ENCODE results near the gene AKIRIN2. TPM values are rescaled to one million over a fixed set of nuclear protein-coding genes. Genes with fewer than 3 reads are reported as not detected.

Gene AKIRIN2
- total and polyA plus RNA-seq, 9 of the 15 experiments (the other 6 are each of a cell fraction or from before 2014, with no cell fraction given), result 5.8 to 63.9 (median 28.1) TPM

DNA sequence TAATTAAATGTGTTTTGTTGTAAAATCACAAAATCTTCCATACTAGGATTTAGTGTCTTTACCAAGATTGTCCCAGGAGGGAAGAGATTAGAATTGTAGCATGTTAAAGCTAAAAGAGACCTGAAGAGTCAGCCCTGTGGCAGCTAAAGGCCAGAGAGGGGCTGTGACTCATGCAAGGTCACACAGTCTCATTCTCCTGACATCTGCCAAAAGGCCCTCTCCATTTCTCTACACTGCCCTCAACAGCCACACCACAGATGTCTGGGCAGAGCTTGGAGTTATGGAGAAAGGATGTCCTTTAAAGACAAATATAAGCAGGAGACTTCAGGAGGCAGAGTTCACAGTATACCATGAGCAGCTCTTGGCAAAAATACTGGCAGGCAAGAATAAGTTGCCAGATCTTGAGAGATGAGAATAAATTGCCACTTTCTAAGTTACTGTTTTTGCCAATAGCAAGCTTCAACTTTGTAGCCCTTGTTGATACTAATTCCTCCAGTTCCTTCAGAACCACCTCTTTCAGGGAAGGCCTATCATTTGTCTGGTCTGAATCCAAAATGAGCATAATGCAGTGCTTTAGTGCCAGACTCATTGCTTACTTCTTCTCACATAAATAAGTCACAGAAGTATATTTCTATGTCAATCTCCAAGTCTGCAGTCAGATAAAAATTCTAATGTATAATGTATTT is 41.7 kb downstream of the AKIRIN2 start:
- BruUV-seq (replicated peaks), result no TSS peak

More for the DNA sequence above, 41.7 kb downstream of the AKIRIN2 start:
- TF ChIP-seq KAT8 (IDR thresholded peaks at IDR 0.05; ENCODE audit: low read depth), result no peak
- TF ChIP-seq, protein P1, sequence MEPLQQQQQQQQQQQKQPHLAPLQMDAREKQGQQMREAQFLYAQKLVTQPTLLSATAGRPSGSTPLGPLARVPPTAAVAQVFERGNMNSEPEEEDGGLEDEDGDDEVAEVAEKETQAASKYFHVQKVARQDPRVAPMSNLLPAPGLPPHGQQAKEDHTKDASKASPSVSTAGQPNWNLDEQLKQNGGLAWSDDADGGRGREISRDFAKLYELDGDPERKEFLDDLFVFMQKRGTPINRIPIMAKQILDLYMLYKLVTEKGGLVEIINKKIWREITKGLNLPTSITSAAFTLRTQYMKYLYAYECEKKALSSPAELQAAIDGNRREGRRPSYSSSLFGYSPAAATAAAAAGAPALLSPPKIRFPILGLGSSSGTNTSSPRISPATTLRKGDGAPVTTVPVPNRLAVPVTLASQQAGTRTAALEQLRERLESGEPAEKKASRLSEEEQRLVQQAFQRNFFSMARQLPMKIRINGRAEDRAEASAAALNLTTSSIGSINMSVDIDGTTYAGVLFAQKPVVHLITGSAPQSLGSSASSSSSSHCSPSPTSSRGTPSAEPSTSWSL (CRISPR knock-in tag; IDR thresholded peaks at IDR 0.05; ENCODE audit: borderline replicate concordance), result no peak
- no peak for TF ChIP-seq ZNF165 (CRISPR knock-in tag; IDR thresholded peaks at IDR 0.05; ENCODE audit: borderline replicate concordance)
- TF ChIP-seq, protein P2, sequence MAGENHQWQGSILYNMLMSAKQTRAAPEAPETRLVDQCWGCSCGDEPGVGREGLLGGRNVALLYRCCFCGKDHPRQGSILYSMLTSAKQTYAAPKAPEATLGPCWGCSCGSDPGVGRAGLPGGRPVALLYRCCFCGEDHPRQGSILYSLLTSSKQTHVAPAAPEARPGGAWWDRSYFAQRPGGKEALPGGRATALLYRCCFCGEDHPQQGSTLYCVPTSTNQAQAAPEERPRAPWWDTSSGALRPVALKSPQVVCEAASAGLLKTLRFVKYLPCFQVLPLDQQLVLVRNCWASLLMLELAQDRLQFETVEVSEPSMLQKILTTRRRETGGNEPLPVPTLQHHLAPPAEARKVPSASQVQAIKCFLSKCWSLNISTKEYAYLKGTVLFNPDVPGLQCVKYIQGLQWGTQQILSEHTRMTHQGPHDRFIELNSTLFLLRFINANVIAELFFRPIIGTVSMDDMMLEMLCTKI (IDR thresholded peaks at IDR 0.05; ENCODE audit: partially characterized antibody), result no peak
- Histone ChIP-seq H3K27ac (ENCODE audit: extremely low read depth, low read depth, low read length) (no peak overlapping the region), H3K9me3 (replicated peaks; ENCODE audit: control insufficient read depth, insufficient read depth, low read depth, low read length) (no peaks in the 10 kb centered on the region), H3K9ac (ENCODE audit: insufficient read depth in 1 of 2, low read depth in 2 of 2, low read length in 2 of 2) (no peak overlapping the region), H3K4me1 (replicated peaks in 1 of 2; ENCODE audit: control insufficient read depth in 2 of 2, insufficient read depth in 2 of 2, low read length in 2 of 2) (no peaks in the 10 kb centered on the region), H2AFZ (ENCODE audit: low read depth, low read length) (no peak overlapping the region), H3K27me3 (ENCODE audit: control insufficient read depth in 2 of 2, insufficient read depth in 2 of 2, low read length in 2 of 2) (no peaks in the 10 kb centered on the region), H3K9me1 (ENCODE audit: control insufficient read depth, insufficient read depth, low read length) (no peaks in the 10 kb centered on the region), H3K36me3 (ENCODE audit: control insufficient read depth, insufficient read depth, low read length) (peaks cover 67% of the 10 kb centered on the region), H4K20me1 (replicated peaks; ENCODE audit: control insufficient read depth, insufficient read depth, low read length) (no peaks in the 10 kb centered on the region), H3K4me3 (no peak overlapping the region), H3K4me2 (ENCODE audit: insufficient read depth, low read length) (no peak overlapping the region), H3K79me2 (ENCODE audit: control insufficient read depth, insufficient read depth, low read length) (no peaks in the 10 kb centered on the region)
- intact Hi-C loops (cut with micrococcal nuclease), result no loop called here
- in situ Hi-C loops (cut with MboI), result no loop called here
- DNase-seq (ENCODE audit: extremely low read depth in 1 of 4, low spot score in 3 of 4) (no peak), FAIRE-seq (no peak), ATAC-seq (no peak)
- CTCF ChIA-PET (ENCODE audit: low intra/inter-chr PET ratio), result no interaction called here
- POLR2A ChIA-PET, result interaction anchor here (0.6 to 1.2 kb wide), 2 partner anchors 8 to 16 kb away, joined by 3 read pairs; no protein-coding TSS in a partner anchor
